C4-2B (cell line): Measurements from ENCODE around the gene DAPK1.

Experiments
- CTCF ChIP-seq: fragments of 450-650 bp; conservative IDR thresholded peaks from 2 replicates; pipeline ENCODE4 v1.5.1; 2017; ENCODE audit warnings: mild to moderate bottlenecking
- ZFX ChIP-seq: fragments of 450-650 bp; IDR thresholded peaks from 2 replicates; pipeline ENCODE4 v1.6.1; 2017

- TF ChIP-seq CTCF = no peak
- no peak for TF ChIP-seq ZFX
Measured at GRCh38 chr9:87713278-87713987, 215.8 kb downstream of the DAPK1 start.
